Measurements from ENCODE around the gene NALF2. TPM values are rescaled to one million over a fixed set of nuclear protein-coding genes. Genes with fewer than 3 reads are reported as not detected.
A peak's percentile ranks its signal among the peaks of the same experiment; 100 is the strongest.

NALF2 gene
- total RNA-seq, 1 donor from 2014 or later: 0.10 TPM

DNA sequence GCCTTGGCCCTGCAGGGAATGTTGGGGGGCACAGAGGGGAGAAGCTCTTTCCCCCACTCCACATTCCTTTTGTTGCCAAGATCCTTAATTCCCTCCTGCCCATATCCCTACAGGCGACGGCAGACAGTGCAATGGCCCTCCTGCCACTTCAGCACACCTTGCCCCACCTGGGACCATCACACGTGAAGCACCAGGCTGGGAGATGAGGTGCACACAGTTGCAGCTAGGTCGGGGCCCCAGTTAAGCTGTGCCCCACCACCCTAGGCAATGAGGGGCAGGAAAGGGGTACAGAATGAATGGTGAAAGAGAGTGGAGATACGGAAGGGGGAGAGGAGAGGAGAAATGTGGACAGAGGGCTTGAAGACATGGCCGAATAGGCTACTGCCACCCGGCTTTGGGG lies 26.2 kb downstream of the NALF2 start:
- DNase-seq: no peak

- no peak for DNase-seq
Observed at GRCh38 chrX:69531031-69531755, 27.1 kb downstream of the NALF2 start.

DNA sequence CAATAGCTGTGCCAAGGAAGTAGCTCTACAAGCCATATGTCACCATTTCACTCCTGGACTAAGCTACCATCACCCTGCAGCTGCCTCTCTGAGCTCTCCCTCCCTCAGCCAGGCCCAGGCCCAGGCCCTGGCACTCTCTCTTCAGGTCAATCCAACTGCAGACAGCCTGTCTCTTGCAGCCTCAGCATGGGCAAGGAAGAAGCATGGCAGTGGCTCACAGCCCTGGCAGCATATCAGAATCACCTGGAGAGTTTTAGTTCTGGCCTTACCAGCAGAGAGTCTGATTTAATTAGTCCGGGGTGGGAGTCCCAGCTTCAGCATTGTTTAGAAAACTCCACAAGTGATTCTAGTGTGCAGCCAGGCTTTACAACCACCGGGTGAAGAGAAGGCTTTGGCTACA lies 31.5 kb downstream of the NALF2 start:
- DNase-seq: no peak

- peak; percentile 4 for DNase-seq
Observed at GRCh38 chrX:69538321-69538876, 34.3 kb downstream of the NALF2 start.

DNA sequence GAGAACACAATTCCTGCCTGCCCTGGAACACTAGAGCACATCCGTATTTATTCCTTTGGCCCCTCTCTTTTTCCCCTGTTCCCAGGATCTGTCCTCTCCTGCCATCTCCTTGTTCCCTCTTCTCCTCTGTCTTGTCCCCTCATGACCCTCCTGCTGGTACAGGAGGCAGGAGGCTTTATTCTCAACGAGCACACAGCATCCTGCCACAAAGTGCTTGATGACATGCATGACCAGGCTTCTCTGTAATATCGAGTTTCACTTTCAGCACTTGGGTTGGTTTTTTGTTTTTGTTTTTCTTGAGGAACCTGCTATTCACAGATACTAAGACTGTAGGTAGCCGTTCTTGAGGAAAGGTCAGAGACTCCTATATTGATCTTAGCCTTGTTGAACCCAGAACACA lies 35.3 kb downstream of the NALF2 start:
- DNase-seq: no peak

DNA sequence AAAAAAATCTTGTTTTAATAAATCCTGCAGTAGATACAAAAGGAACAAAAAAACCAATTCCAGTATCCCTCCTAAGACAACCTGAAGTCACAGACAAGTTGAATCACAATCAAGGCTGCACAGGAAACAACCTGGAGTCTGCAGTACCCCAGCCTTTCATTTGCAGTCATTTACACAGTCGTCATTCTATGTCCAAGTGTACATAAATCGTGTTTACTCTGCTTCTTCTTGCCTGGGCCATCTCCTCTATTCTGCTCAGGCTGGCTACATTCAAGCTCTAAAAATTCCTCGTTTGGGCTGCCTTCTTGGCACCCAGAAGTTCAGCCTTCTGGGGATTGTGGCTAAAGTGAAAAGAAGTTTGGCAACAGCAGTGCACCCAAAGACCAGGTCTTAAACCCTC lies 37.8 kb downstream of the NALF2 start:
- DNase-seq: no peak

DNA sequence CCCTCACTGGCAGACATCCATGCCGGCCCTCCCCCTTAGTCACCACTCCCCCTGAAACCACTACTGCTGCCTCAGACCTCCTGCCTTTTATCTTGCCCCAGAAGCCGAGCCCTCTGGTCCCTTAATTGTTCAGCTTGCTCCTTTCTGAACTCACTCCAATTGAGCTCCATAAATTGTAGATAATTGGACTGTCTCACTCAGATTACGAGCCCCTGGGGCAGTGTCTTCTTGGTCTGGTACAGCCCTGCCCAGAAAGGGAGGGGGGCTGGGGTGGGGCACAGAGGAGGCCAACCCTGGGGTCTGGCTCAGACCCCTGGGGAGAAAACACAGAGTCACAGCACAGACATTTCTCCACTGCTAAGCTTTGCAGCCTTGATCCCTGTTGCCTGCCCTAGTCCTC lies 39.4 kb downstream of the NALF2 start:
- no peak for DNase-seq

DNA sequence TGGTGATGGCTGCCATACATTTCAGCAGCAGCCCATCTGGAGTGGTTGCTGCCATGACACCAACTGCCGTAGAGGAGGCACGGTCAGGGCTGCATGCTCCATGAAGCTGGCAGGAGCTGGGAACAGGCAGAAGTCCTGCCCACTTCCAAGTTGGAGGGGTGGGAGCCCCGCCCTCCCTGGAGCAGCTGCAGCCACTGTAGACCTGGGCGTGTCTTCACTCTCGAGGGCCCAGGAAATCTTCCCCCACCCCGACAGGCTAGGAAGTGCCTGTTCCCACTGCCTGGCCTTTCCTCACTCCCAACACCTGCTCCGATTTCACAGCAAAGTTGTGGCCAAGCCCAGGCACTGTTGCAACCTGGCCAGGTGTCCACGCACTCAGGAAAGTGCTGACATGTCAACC lies 42.3 kb downstream of the NALF2 start:
- DNase-seq: no peak

DNA sequence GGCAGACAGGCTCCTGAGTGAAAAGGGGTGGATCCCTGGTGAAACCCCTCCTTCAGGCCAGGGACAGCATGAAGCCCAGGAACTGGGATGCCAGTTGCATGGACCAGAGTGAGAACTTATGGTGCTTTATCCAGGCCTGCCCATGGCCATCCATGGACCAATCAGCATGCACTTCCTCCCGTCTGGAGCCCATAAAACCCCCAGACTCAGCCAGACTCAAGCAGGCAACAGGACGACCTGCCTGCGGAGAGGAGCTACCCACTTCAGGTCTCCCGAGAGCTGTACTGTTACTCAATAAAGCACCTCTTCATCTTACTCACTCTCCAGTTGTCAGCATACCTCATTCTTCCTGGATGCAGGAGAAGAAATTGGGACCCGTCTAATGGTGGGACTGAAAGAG lies 42.9 kb downstream of the NALF2 start:
- DNase-seq: no peak

GRCh38 chrX:69551421-69552009 lies 47.4 kb downstream of the NALF2 start:
- DNase-seq: no peak

DNA sequence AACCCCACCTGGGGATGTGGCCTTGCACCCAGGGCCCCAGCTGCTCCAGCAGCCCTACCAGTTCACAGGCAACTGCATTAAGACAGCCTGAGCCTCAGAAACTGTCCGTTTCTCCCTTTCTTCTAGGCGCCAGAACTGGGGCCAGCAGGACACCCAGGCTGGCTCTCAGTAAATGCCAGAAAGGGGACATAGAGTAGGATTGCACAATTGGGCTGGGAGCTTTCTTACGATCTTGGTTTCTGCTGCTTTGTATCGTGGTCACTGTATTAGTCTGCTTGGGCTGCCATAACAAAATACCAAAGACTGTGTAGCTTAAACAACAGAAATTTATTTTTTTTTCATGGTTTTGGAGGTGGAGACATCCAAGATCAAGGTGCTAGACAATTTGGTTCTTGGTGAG lies 48.4 kb downstream of the NALF2 start:
- DNase-seq: no peak

Other genes starting within 250 kb of the NALF2 start
- 7.6 TPM for gene EDA, start 111.8 kb downstream of the NALF2 start, total RNA-seq